Measurements from ENCODE around the gene STRN3.
"Not testable (repeated sequence)": the region's sequence is repeated elsewhere in the genome, so short reads cannot be mapped to it uniquely, and the experiment has no call there.

The STRN3 gene

DNA sequence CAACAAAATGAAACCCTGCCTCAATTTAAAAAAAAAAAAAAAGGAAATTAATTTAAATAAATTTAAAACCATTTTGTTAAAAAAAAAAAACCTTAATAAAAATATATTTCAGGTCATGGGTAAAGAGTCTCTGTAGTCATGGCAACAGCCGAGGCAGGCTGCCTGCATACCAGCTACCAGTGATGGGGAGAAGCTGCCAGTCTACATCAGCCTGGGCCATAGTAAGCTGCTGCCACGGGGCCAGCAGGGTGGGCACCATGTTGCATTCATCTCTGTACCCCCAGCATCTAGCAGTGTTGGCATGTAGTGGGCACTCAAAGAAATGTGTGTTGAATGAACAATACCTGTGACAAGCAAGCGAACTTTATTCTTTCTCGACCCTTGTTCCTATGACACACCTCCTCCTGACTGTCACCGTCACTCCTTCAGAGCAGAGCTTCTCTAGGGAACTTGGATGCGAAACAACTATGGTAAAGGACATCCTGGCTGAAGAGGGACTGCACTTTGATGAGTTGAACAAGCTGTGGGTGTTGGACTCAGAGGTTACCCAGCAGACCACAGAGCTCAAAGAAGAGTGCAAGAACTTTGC lies 8.0 kb downstream of the STRN3 start:
- FAIRE-seq, result no peak
- TF ChIP-seq POLR2AphosphoS5 (IDR thresholded peaks at IDR 0.05; ENCODE audit: low read depth, low read length) (no peak), POLR2A (IDR thresholded peaks at IDR 0.05; ENCODE audit: low read depth, low read length) (no peak), TAF1 (IDR thresholded peaks at IDR 0.05; ENCODE audit: borderline replicate concordance, low read depth, low read length) (no peak)
- no peak for DNase-seq (ENCODE audit: insufficient read length)

DNA sequence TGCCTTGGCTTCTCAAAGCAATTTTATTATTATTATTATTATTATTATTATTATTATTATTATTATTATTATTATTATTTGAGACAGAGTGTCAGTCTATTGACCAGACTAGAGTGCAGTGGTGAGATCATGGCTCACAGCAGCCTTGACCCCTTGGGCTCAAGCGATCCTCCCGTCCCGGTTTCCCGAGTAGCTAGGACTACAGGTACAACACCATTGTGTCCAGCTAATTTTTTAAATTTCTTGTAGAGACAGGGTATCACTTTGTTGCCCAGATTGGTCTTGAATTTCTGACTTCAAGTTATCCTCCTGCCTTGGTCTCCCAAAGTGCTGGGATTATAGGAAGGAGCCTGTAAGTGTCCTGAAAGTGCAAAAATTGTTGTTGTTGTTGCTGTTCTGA lies 12.3 kb downstream of the STRN3 start:
- FAIRE-seq (no peak), DNase-seq (ENCODE audit: insufficient read length) (no peak)
- TF ChIP-seq POLR2A (IDR thresholded peaks at IDR 0.05; ENCODE audit: low read depth, low read length) (no peak), TAF1 (IDR thresholded peaks at IDR 0.05; ENCODE audit: borderline replicate concordance, low read depth, low read length) (no peak), POLR2AphosphoS5 (IDR thresholded peaks at IDR 0.05; ENCODE audit: low read depth, low read length) (no peak)

DNA sequence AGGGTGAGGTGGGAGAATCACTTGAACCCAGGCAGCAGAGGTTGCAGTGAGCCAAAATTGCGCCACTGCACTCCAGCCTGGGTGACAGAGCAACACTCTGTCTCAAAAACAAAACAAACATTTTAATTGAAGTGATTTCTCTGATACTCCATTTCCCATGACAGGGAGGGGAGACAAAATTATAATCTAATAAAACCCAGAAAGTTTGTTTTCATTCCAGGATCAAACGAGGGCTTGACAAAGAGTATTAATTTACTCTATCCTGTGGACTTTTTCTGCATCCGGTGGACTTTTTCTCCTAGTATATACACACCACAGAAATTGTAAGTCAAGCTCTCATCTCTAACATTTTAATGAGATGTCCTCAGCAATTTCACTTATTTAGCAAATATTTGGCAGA lies 15.2 kb downstream of the STRN3 start:
- no peak for TF ChIP-seq POLR2AphosphoS5 (IDR thresholded peaks at IDR 0.05; ENCODE audit: low read depth, low read length)
- no peak for TF ChIP-seq POLR2A (IDR thresholded peaks at IDR 0.05; ENCODE audit: low read depth, low read length)
- TF ChIP-seq TAF1 (IDR thresholded peaks at IDR 0.05; ENCODE audit: borderline replicate concordance, low read depth, low read length), result no peak
- DNase-seq (ENCODE audit: insufficient read length), result no peak
- no peak for FAIRE-seq

DNA sequence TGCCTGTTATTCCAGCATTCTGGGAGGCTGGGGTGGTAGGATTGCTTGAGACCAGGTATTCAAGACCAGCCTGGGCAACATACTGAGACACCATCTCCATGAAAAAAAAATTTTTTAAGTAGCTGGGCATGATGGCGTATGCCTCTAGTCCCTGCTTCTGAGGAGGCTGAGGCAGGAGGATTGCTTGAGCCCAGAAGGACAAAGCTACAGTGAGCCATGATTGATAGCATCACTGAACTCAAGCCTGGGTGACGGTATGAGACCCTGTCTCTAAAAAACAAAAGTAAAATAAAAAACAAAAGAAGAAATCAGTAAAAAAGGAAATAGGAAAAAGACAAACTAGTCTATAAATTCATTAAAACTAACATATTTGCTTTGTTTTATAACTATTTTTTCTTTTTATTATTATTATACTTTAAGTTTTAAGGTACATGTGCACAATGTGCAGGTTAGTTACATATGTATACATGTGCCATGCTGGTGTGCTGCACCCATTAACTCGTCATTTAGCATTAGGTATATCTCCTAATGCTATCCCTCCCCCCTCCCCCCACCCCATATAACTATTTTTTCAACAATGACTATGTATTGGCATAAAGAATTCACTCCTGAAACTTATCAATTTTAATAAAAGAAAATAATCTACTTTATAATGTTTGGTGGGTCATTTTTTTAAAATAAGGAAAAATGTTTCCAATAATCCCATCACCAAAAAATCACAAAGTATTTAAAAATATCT lies 16.2 kb downstream of the STRN3 start:
- no peak for TF ChIP-seq TAF1 (IDR thresholded peaks at IDR 0.05; ENCODE audit: borderline replicate concordance, low read depth, low read length)
- TF ChIP-seq POLR2A (IDR thresholded peaks at IDR 0.05; ENCODE audit: low read depth, low read length), result no peak
- no peak for TF ChIP-seq POLR2AphosphoS5 (IDR thresholded peaks at IDR 0.05; ENCODE audit: low read depth, low read length)
- no peak for DNase-seq (ENCODE audit: insufficient read length)
- no peak for FAIRE-seq

DNA sequence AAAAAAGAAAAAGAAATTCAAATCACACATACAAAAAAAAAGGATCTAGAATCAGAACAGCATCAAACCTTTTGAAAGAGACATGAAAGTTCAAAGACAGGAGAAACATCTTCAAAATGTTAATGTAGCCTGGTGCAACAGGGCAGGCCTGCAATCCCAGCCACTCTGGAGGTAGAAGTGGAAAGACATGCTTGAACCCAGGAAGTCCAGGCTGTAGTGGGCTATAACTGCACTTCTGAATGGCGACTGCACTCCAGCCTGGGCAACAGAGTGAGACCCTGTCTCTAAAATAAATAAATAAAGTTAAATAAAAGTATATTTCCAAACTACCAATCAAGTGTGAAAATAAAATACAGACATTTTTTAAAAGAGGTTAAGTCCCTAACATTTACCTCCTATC lies 19.5 kb downstream of the STRN3 start:
- TF ChIP-seq POLR2AphosphoS5 (IDR thresholded peaks at IDR 0.05; ENCODE audit: low read depth, low read length) (no peak), POLR2A (IDR thresholded peaks at IDR 0.05; ENCODE audit: low read depth, low read length) (no peak), TAF1 (IDR thresholded peaks at IDR 0.05; ENCODE audit: borderline replicate concordance, low read depth, low read length) (no peak)
- FAIRE-seq (no peak), DNase-seq (ENCODE audit: insufficient read length) (no peak)

DNA sequence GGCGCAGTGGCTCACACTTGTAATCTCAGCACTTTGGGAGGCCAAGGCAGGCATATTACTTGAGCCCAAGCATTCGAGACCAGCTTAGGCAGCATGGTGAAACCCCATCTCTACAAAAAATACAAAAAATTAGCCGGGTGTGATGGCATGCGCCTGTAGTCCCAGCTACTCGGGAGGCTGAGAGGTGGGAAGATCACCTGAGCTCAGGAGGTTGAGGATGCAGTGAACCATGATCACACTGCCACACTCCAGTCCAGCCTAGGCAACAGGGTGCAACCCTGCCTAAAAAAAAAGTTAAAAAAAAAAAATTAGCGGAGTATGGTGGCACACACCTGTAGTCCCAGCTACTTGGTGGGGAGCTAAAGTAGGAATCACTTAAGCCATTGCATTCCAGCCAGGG lies 22.2 kb downstream of the STRN3 start:
- DNase-seq (ENCODE audit: insufficient read length); FAIRE-seq: not testable (repeated sequence)

DNA sequence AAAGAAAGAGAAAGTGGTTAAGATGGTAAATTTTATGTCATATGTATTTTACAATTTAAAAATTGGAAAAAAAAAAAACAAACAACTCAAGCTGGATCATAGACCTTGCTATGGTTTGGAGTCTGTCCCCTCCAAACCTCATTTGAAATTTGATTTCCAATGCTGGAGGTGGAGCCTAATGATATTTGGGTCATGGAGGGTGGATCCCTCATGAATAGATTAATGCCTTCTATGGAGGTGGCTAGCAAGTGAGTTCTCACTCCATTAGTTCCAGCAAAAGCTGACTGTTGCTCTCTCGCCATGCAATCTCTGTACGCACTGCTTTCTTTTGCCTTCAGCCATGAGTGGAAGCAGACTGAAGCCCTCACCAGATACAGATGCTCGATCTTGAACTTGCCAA lies 22.9 kb downstream of the STRN3 start:
- TF ChIP-seq POLR2A (IDR thresholded peaks at IDR 0.05; ENCODE audit: low read depth, low read length) (no peak), TAF1 (IDR thresholded peaks at IDR 0.05; ENCODE audit: borderline replicate concordance, low read depth, low read length) (no peak), POLR2AphosphoS5 (IDR thresholded peaks at IDR 0.05; ENCODE audit: low read depth, low read length) (no peak)
- DNase-seq (ENCODE audit: insufficient read length) (no peak), FAIRE-seq (no peak)

DNA sequence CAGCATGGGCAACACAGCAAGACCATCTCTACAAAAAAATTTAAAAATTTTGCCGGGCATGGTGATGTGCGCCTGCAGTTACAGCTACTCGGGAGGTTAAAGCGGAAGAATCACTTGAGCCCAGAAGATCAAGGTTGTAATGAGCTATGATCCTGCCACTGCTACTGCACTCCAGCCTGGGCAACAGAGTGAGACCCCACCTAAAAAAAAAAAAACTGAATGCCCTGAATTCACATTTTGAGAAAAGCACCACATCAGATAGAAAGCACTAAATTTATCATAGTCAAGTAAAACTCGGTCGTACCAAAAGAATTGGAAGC lies 24.9 kb downstream of the STRN3 start:
- TF ChIP-seq POLR2AphosphoS5 (IDR thresholded peaks at IDR 0.05; ENCODE audit: low read depth, low read length), result no peak
- TF ChIP-seq TAF1 (IDR thresholded peaks at IDR 0.05; ENCODE audit: borderline replicate concordance, low read depth, low read length), result no peak
- no peak for TF ChIP-seq POLR2A (IDR thresholded peaks at IDR 0.05; ENCODE audit: low read depth, low read length)
- DNase-seq (ENCODE audit: insufficient read length), result no peak
- FAIRE-seq, result no peak

DNA sequence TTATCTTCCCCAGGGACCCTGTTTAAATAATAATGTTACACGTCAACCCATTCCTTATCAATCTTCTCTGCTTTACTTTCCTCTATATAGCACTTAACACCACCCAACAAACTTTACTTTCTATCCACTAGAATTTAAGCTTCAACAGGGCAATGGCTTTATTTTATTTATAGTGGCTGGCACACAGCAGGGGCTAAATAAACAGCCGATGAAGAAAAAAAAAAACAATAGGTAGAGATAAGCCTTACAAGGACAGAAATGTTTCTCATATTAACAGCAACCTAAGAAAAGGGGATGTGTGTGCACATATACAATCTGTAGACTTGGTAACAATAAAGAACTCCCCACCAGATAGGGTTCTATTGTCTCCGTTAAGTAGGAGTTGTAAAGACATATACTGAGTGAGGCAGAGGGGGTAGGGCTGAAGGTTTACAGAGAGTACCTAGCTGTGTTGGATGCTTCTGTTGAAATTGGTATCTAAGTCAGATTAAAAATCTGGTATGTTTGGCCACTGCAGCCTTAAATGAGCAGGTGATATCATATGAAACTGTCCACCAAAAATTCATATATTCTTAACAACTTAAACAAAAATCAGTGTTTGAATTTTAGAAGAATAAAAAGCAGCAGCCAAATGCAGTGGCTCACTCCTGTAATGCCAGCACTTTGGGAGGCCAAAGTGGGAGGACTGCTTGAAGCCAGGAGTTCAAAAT lies 25.4 kb downstream of the STRN3 start:
- TF ChIP-seq POLR2A (IDR thresholded peaks at IDR 0.05; ENCODE audit: low read depth, low read length), result no peak
- TF ChIP-seq POLR2AphosphoS5 (IDR thresholded peaks at IDR 0.05; ENCODE audit: low read depth, low read length), result no peak
- TF ChIP-seq TAF1 (IDR thresholded peaks at IDR 0.05; ENCODE audit: borderline replicate concordance, low read depth, low read length), result no peak
- DNase-seq (ENCODE audit: insufficient read length) (no peak), FAIRE-seq (no peak)

DNA sequence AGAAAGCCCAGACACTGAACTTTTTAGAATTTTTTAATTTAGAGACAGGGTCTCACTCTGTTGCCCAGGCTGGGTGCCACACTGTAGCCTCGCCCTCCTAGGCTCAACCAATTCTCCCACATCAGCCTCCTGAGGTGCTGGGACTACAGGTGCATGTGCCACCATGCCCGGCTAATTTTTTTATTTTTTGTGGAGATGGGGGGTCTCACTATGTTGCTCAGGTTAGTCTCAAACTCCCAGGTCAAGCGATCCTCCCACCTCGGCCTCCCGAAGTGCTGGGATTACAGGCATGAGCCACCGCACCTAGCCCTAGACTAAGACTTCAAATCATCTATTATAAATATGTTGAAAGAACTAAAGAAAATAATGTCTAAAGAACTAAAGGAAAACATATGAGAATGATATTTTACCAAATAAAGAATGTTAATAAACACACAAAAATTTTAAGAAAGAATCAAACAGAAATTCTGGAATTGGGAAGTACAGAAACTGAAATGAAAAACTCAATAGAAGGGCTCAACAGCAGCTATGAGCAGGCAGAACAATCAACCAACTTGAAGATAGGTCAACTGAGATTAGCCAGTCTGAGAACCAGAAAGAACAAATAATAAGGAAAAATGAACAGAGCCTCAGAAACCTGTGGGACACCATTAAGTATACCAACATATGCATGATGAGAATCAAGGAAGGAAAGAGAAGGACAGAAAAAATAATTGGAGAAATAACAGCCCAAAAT lies 27.0 kb downstream of the STRN3 start:
- no peak for TF ChIP-seq POLR2A (IDR thresholded peaks at IDR 0.05; ENCODE audit: low read depth, low read length)
- no peak for TF ChIP-seq TAF1 (IDR thresholded peaks at IDR 0.05; ENCODE audit: borderline replicate concordance, low read depth, low read length)
- TF ChIP-seq POLR2AphosphoS5 (IDR thresholded peaks at IDR 0.05; ENCODE audit: low read depth, low read length), result no peak
- no peak for FAIRE-seq
- DNase-seq (ENCODE audit: insufficient read length), result no peak

DNA sequence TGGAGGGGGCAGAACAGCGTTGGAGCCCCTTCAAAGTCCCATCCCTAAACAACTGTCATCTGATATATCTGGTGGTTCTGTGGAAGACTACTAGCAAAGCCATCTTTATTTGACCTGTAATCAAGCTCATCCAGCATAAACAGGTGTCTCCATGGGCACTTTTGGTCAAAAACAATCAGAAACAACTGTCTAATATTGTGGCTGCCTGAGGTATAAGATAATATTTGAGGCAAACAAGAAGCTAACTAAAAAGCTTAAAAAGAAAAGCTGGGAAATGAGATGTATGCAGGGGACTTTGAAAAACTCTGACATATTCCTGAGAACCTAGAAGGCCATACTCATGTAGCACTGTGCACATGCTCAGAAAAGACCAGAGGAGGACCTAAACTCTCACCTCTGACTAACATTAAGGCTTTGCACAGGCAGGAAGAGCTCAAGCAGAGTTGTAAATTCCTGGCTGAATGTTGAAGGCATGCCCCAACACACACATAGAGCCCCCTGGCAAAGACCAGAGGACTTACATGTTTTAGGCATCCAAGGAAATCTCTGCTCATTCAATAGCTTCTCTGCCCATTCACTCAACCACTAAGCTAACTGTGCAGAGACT lies 28.0 kb downstream of the STRN3 start:
- DNase-seq (ENCODE audit: insufficient read length) (no peak), FAIRE-seq (no peak)
- no peak for TF ChIP-seq TAF1 (IDR thresholded peaks at IDR 0.05; ENCODE audit: borderline replicate concordance, low read depth, low read length)
- no peak for TF ChIP-seq POLR2AphosphoS5 (IDR thresholded peaks at IDR 0.05; ENCODE audit: low read depth, low read length)
- no peak for TF ChIP-seq POLR2A (IDR thresholded peaks at IDR 0.05; ENCODE audit: low read depth, low read length)
